ENCODE measurements around the gene FGF14.

GRCh38 chr13:101708115-101708514 is 693.7 kb downstream of the FGF14 start:
- TF ChIP-seq CTCF (IDR thresholded peaks at IDR 0.05; ENCODE audit: insufficient read depth, low read length, poor library complexity, severe bottlenecking) (no peak), EZH2phosphoT487 (conservative IDR thresholded peaks at IDR 0.05; ENCODE audit: low read length) (no peak)
